Measurements from ENCODE around the gene MSN.
A peak's percentile ranks its signal among the peaks of the same experiment; 100 is the strongest.
"Not testable (repeated sequence)": the region's sequence is repeated elsewhere in the genome, so short reads cannot be mapped to it uniquely, and the experiment has no call there.

The MSN gene

GRCh38 chrX:65720381-65720964 lies 53.0 kb downstream of the MSN start:
- DNase-seq: no peak

- peak; percentile 51 for DNase-seq
Measured at GRCh38 chrX:65723706-65724105, 56.3 kb downstream of the MSN start.

- no peak for DNase-seq
Measured at GRCh38 chrX:65726715-65727114, 59.3 kb downstream of the MSN start.

GRCh38 chrX:65731684-65732289 lies 64.3 kb downstream of the MSN start:
- no peak for DNase-seq

GRCh38 chrX:65740909-65741308 lies 73.5 kb downstream of the MSN start:
- no peak for DNase-seq

GRCh38 chrX:65741823-65742222 lies 74.4 kb downstream of the MSN start:
- no peak for DNase-seq

DNA sequence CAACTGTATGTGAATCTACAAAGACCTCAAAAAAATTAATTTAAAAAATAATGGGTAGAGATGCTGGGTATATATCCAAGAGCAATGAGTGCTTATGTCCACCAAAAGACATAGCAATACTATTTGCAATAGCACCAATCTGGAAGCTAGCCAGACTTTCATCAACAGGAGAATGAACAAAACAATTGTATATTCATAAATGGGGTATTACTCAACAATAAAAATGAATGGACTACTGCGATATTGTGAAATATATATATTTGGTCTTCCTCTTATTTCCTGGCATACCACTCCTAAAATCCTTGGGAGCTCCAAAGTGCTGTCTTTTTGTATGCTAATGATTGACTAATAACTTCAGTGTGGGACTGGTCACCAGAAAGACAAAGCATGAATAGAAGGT lies 77.5 kb downstream of the MSN start:
- DNase-seq: no peak

DNA sequence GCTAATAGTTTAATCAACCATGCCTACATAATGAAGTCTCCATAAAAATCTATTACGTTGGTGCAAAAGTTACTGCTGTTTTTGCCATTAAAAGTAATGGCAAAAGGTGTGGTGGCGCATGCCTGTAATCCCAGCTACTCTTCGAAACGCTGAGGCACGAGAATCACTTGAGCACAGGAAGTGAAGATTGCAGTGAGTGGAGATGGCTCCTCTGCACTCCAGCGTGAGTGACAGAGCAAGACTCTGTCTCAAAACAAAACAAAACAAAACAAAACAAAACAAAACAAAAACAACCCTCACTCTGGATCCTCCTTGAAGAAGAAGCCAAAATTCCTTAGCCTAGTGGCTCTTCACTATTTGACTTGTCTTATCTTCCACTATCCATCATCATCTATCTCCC lies 78.0 kb downstream of the MSN start:
- DNase-seq: no peak

DNA sequence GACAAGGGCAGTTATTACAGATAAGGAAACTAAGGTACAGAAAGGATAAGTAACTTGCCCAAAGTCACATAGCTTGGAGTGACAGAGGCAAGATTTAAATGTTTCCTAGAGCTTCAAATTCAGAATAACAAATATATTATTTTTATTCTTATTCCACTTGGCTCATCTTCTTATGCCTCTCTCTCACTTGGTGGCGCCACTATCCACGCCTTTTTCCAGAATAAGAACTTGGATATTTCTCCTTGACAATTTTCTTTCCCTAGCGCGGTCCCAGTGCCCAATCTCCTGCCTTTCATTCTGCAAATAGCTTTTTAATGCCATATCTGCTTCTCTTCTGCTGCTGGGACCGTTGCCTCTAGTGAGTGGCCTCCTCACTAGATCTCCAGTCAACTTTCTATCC lies 78.5 kb downstream of the MSN start:
- no peak for DNase-seq

DNA sequence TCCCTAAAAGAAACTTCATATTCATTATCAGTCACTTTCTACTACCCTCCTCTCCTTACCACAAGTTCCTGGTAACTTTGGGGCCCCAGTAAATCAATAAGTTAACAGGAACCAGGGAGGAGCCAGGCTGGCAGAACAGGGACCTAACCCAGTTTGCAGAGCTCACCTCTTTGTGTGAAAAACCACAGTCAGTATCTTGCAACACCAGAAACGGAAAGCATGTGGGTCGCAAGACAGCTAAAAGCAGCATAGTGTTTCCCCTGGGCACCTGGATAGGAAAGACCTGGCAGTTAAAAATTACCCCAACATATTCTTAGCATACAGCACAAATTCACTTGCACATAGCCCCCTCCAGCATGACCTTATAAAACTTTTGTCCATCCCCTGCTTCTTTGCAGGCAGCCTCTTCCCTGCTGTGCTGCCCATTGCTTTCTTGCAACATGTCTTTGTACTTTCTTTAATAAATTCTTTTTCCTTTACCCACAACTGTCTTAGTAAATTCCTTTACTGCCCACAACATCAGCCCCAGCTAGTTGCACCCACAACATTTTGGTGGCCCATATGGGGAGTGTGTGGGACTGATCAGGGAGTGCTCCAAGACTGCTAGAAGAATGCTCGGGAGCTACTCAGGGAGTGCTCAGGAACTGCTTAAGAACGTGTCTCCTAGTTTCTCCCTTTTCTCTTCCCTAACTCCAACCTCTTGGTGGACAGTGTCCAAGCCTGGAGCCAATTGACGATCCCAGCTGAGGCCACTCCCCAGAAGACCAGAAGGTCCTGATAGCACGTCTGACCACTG lies 83.4 kb downstream of the MSN start:
- peak; percentile 49 for DNase-seq

DNA sequence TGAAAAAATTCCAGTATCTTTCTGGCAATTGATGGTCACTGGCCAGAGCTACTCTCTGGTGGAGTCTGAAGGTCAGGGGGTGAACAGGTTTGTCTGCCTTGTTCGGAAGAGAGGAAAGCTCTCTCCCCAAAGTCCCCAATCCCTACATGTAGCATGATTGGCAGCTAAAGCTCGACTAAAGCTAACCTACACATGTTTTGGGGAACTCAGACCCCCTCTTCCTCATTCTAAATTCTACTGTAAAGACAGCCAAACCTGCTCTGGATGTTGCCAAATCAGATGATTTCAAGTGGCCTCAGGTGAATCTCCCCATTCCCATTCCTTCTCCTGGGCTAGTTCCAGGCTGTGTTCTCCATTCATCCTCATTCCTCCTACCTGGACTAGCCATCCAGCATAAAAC lies 84.1 kb downstream of the MSN start:
- no peak for DNase-seq

DNA sequence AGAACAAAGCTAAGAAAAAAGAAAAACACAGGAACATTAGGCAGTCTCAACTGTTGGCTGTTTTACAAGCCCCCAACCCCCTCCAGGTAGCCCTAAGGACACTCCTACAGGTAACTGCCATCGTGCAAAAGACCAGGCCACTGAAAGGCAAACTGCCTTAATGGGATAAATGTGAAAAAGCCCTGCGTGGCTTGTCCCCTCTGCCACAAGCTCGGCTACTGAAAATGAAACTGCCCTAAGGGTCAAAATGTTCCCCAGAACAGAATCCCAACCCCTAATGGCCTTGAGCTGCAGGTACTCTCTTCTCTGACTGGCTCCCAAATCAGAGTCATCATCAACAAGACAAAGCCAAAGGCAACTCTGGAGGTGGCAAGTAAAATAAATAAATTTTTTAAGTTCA lies 84.8 kb downstream of the MSN start:
- no peak for DNase-seq

- no peak for DNase-seq
Measured at GRCh38 chrX:65755786-65756185, 88.3 kb downstream of the MSN start.

DNA sequence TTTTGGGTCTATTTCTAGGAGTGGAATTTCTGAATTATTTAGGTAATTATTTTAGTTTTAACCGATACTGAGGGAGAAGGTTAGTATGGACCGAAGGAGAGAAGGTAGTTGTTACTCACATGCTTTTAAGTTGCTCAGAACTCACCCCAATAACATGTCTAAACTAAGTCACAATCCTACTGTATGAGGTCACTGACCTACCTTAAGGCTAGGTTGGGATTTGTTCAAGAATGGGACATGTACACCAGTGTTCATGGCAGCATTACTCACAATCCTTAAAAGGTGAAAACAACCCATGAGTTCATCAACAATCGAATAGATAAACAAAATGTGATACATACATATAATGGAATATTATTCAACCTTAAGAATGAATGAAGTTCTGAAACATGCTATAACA lies 90.5 kb downstream of the MSN start:
- no peak for DNase-seq

DNA sequence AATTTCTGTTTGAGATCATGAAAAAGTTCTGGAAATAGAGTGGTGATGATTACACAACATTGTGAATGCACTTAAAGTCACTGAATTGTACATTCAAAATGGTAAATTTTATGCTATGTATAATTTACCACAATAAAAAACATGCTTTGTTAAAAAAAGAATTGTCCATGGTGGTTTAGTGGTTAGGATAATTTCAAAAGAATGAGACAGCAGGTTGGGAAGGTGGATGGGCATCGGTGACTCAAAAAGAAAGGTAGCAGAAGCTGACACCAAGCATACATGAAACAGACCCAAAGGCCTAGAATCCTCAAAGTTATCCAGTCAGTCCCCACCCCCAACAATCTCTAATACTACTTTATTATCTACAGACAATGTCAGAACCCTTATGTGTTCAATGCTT lies 91.1 kb downstream of the MSN start:
- DNase-seq: no peak

GRCh38 chrX:65759525-65759924 lies 92.1 kb downstream of the MSN start:
- not testable (repeated sequence) for DNase-seq

GRCh38 chrX:65769564-65770292 lies 102.3 kb downstream of the MSN start:
- no peak for DNase-seq

DNA sequence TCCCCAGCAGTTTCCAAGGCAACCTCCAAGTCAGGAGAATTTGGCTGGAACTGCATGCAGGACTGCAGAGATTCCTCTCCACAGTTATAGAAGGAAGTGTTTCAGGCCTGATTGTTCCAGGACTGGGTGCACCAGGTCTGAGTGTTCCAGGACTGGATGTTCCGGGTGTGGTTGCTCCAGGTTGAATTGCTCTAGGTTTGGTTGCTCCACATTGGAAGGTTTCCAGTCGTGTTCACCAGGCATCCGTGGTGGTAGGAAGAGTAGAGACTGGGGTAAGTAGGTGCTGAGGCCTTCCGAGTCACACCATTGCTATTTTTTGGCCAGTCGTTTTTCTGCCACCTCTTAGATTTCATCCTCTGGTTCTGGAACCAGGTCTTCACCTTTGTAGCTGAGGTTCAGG lies 105.4 kb downstream of the MSN start:
- DNase-seq: no peak

DNA sequence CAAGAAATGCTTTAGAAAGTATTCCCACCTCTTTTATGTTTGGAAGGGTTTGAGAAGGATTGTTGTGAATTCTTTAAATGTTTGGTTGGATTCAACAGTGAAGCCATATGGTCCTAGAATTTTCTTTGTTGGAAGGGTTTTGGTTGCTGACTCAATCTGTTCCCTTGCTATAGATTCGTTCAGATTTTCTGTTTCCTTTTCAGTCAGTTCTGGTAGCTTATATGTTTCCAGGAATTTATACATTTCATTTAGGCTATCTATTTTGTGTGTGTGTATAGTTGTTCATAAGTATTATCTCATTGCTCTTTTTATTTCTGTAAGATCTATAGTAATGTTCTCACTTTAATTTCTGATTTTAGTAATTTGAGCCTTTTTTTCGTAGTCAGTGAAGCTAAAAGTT lies 114.4 kb downstream of the MSN start:
- DNase-seq: no peak

DNA sequence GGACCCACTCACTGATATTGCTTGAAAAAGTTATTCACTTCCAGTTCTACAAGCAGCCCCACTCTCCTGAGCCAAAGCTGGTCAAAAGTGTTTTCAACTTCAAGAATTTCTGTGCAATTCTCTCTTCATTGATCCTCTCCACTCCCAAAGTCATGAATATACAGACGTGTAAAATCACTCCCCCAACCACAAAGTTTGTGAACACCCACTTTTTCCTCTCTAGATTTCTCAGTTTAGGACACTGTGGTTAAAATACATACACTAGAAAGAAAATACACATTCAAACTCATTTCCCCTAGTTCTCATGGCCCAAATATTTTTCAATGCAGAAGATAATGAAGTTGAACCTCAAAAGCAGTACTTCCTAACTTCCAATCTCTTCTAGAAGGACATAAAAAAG lies 116.3 kb downstream of the MSN start:
- no peak for DNase-seq

All from activated CD4-positive, alpha-beta T cell treated with anti-CD3 and anti-CD28 coated beads for 48 hours (primary cell).